ENCODE data around the gene LIN28A. TPM values are rescaled to one million over a fixed set of nuclear protein-coding genes. Genes with fewer than 3 reads are reported as not detected.
A peak's percentile ranks its signal among the peaks of the same experiment; 100 is the strongest.

The LIN28A gene
- total and polyA plus RNA-seq, 2 experiments from 2014 or later = 604 to 1,571 TPM

GRCh38 chr1:26370591-26371382 is 39.8 kb upstream of the LIN28A start:
- H3K4me3 Mint-ChIP-seq = no peak overlapping the region
- peak overlapping the region; percentile 11; the same call in 1 of the 2 replicates for H3K27ac Mint-ChIP-seq
- no peak for ATAC-seq
- DNase-seq (ENCODE audit: low spot score) = no peak
- Histone ChIP-seq H3K79me2 (replicated peaks; ENCODE audit: insufficient read depth) (no peaks in the 10 kb centered on the region), H3K27ac (ENCODE audit: low read depth) (no peak overlapping the region), H3K4me3 (no peak overlapping the region), H3K36me3 (ENCODE audit: insufficient read depth) (no peaks in the 10 kb centered on the region), H3K4me1 (ENCODE audit: insufficient read depth) (peaks cover 10% of the 10 kb centered on the region; the same call in 1 of the 2 replicates), H3K4me2 (no peak overlapping the region), H3F3A (replicated peaks; ENCODE audit: low read depth) (no peaks in the 10 kb centered on the region), H2AFZ (no peak overlapping the region), H3K27me3 (ENCODE audit: insufficient read depth) (no peaks in the 10 kb centered on the region), H4K20me1 (replicated peaks; ENCODE audit: insufficient read depth) (no peaks in the 10 kb centered on the region), H3K9me2 (ENCODE audit: insufficient read depth) (no peaks in the 10 kb centered on the region)
- no peaks in the 10 kb centered on the region for H3K36me3 Mint-ChIP-seq (ENCODE audit: low read depth)
- no peaks in the 10 kb centered on the region for H3K9me3 Mint-ChIP-seq
- TF ChIP-seq ETS1 (IDR thresholded peaks at IDR 0.05) (no peak), POLR2AphosphoS5 (IDR thresholded peaks at IDR 0.05; ENCODE audit: low read depth) (no peak), REST (IDR thresholded peaks at IDR 0.05; ENCODE audit: unreplicated experiment) (no peak), NANOG (IDR thresholded peaks at IDR 0.05; ENCODE audit: borderline replicate concordance) (no peak)
- peaks cover 6% of the 10 kb centered on the region for H3K27me3 Mint-ChIP-seq (ENCODE audit: insufficient read depth, low read depth, poor library complexity)
- H3K4me1 Mint-ChIP-seq = peaks cover 19% of the 10 kb centered on the region

GRCh38 chr1:26372039-26372438 is 38.6 kb upstream of the LIN28A start:
- no peaks in the 10 kb centered on the region for H3K36me3 ChIP-seq (ENCODE audit: insufficient read depth)
- H3K27ac ChIP-seq (ENCODE audit: low read depth) = no peak overlapping the region
- no peaks in the 10 kb centered on the region for H3K9me2 ChIP-seq (ENCODE audit: insufficient read depth)
- no peak for ATAC-seq
- Mint-ChIP-seq H3K4me1 (peaks cover 19% of the 10 kb centered on the region), H3K4me3 (no peak overlapping the region), H3K36me3 (ENCODE audit: low read depth) (no peaks in the 10 kb centered on the region), H3K9me3 (no peaks in the 10 kb centered on the region), H3K27ac (no peak overlapping the region), H3K27me3 (ENCODE audit: insufficient read depth, low read depth, poor library complexity) (peaks cover 9% of the 10 kb centered on the region)
- no peak for TF ChIP-seq ZNF114 (CRISPR knock-in tag; IDR thresholded peaks at IDR 0.05)
- TF ChIP-seq ETS1 (IDR thresholded peaks at IDR 0.05) = no peak
- no peak for TF ChIP-seq REST (IDR thresholded peaks at IDR 0.05; ENCODE audit: unreplicated experiment)
- TF ChIP-seq EZH2phosphoT487 (IDR thresholded peaks at IDR 0.05; ENCODE audit: unreplicated experiment) = no peak
- no peak for TF ChIP-seq ZNF331 (CRISPR knock-in tag; IDR thresholded peaks at IDR 0.05; ENCODE audit: low read depth)
- TF ChIP-seq CTCF (conservative IDR thresholded peaks at IDR 0.05; ENCODE audit: low read depth in 2 of 2) = no peak
- no peak for TF ChIP-seq JUNB (IDR thresholded peaks at IDR 0.05; ENCODE audit: unreplicated experiment)
- no peak for TF ChIP-seq NANOG (IDR thresholded peaks at IDR 0.05; ENCODE audit: borderline replicate concordance)
- no peak overlapping the region for H3K4me3 ChIP-seq
- H3K79me2 ChIP-seq (replicated peaks; ENCODE audit: insufficient read depth) = no peaks in the 10 kb centered on the region
- no peaks in the 10 kb centered on the region for H4K20me1 ChIP-seq (replicated peaks; ENCODE audit: insufficient read depth)
- no peak overlapping the region for H3K4me2 ChIP-seq
- no peaks in the 10 kb centered on the region for H3K27me3 ChIP-seq (ENCODE audit: insufficient read depth)
- H3F3A ChIP-seq (replicated peaks; ENCODE audit: low read depth) = no peaks in the 10 kb centered on the region
- H2AFZ ChIP-seq = no peak overlapping the region
- DNase-seq (ENCODE audit: low spot score) = no peak
- H3K4me1 ChIP-seq (ENCODE audit: insufficient read depth) = peaks cover 10% of the 10 kb centered on the region; the same call in 1 of the 2 replicates

Data from GM23338 (cell line).